Activated B cell treated with CpG ODN at 0.5 μM for 24 hours (primary cell): Measurements from ENCODE around the gene HSP90AB1. TPM values are rescaled to one million over a fixed set of nuclear protein-coding genes. Genes with fewer than 3 reads are reported as not detected.

ENCODE experiments used
- ATAC-seq: fragments of 200-7000 bp; cut with Tn5 transposase; one replicate; pipeline ENCODE4 v1.10.0; 2021; ENCODE audit warnings: low read depth, mild to moderate bottlenecking, moderate library complexity
- CTCF ChIA-PET: fragments of 350-600 bp; sonication (Branson Sonifier 250); formaldehyde crosslinking; loops from one replicate; lab custom pipeline; 2021; ENCODE audit warnings: antibody characterized with exemption; lab: Charles Lee
- POLR2A ChIA-PET: fragments of 350-600 bp; sonication (Branson Sonifier 250); formaldehyde crosslinking; loops from one replicate; lab custom pipeline; 2021; ENCODE audit warnings: antibody characterized with exemption; lab: Charles Lee
- DNase-seq: peaks from one replicate; pipeline ENCODE4 v3.0.0; 2022
- H3K27ac Mint-ChIP-seq: one replicate; pipeline ENCODE4 v1.8.0; 2020; ENCODE audit warnings: mixed read lengths
- H3K27me3 Mint-ChIP-seq: one replicate; pipeline ENCODE4 v1.8.0; 2021; ENCODE audit warnings: mixed read lengths
- H3K36me3 Mint-ChIP-seq: one replicate; pipeline ENCODE4 v1.8.0; 2021; ENCODE audit warnings: low read depth, mixed read lengths
- H3K4me1 Mint-ChIP-seq: one replicate; pipeline ENCODE4 v1.8.0; 2021; ENCODE audit warnings: mixed read lengths
- H3K4me3 Mint-ChIP-seq: one replicate; pipeline ENCODE4 v1.8.0; 2020; ENCODE audit warnings: mild to moderate bottlenecking, mixed read lengths
- H3K9me3 Mint-ChIP-seq: one replicate; pipeline ENCODE4 v1.8.0; 2020; ENCODE audit warnings: mixed read lengths
- intact Hi-C: fragments of 100-400 bp; cut with micrococcal nuclease; formaldehyde crosslinking; loops from one replicate; pipeline ENCODE4 v1.15.1; 2024
- total RNA-seq: library from RNA; stranded (reverse); gene quantifications from 2 replicates; pipeline ENCODE4 v1.2.3, GENCODE V29; 2022
- TF ChIP-seq, protein P1 (sequence below): fragments of 200-600 bp; IDR thresholded peaks from one replicate; pipeline ENCODE4 v1.8.0; 2022; ENCODE audit warnings: antibody characterized with exemption, mild to moderate bottlenecking

Gene HSP90AB1
- total RNA-seq, 1 donor from 2014 or later = 1,222 TPM

DNA sequence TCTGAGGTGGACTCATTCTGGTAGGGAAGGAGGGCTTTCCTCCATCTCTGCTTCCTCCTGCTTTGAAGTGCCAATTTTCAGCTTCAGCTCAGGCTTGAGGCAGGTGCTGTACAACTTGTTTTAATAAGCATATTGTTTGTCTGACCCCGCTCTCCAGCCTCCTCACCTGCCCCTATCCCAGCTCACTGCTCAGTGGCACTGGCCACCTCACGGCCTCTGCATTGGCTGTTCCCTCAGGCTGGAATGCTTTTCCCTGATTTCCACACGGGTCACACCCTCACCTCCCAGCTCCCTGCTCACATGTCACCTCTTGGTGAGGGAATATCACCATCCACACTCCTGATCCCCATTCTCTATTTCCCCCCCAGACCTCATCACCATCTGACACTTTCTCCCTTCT lies 52.0 kb downstream of the HSP90AB1 start:
- DNase-seq (no peak), ATAC-seq (no peak)
- Mint-ChIP-seq H3K36me3 (peaks cover 41% of the 10 kb centered on the region), H3K4me3 (no peak overlapping the region), H3K27ac (no peak overlapping the region), H3K4me1 (peaks cover 13% of the 10 kb centered on the region), H3K9me3 (no peaks in the 10 kb centered on the region), H3K27me3 (peaks cover 24% of the 10 kb centered on the region)
- intact Hi-C loops = no loop called here
- TF ChIP-seq, protein P1, sequence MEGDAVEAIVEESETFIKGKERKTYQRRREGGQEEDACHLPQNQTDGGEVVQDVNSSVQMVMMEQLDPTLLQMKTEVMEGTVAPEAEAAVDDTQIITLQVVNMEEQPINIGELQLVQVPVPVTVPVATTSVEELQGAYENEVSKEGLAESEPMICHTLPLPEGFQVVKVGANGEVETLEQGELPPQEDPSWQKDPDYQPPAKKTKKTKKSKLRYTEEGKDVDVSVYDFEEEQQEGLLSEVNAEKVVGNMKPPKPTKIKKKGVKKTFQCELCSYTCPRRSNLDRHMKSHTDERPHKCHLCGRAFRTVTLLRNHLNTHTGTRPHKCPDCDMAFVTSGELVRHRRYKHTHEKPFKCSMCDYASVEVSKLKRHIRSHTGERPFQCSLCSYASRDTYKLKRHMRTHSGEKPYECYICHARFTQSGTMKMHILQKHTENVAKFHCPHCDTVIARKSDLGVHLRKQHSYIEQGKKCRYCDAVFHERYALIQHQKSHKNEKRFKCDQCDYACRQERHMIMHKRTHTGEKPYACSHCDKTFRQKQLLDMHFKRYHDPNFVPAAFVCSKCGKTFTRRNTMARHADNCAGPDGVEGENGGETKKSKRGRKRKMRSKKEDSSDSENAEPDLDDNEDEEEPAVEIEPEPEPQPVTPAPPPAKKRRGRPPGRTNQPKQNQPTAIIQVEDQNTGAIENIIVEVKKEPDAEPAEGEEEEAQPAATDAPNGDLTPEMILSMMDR = no peak
- POLR2A ChIA-PET = interaction anchor here (0.6 to 2.3 kb wide), 2 partner anchors 14 to 35 kb away, joined by 3 to 6 read pairs; partner anchors contain the start of gene AARS2
- CTCF ChIA-PET = interaction anchor here (0.7 to 1.7 kb wide), 3 partner anchors 14 to 32 kb away, joined by 5 to 6 read pairs (median 5); partner anchors contain the start of gene AARS2

DNA sequence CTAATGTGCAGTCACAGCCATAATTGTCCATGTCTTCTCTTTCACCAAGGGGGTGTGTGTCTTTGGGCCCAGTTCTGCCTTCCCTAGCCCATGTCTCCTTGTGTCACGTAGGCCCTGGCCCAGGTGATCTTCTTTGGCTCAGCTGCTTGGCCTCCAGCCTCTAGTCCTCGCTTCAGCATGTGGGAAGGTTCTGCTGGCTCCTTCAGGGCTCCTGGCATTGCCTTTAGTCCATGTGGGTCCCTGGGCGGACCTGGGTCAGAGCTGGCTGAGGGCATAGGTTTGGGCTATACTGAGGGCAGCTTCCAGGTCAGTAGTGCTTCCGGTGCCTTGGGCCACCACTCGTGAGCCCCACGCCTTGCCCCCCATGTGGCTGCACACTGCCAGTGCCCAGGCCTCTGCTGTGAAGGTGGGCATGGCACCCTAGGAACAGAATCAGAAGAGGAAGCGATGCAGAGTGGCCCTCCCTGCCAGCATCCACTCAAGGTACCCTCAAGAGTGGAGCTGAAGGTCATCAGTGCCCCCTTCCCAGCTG lies 53.5 kb downstream of the HSP90AB1 start:
- Mint-ChIP-seq H3K27ac (no peak overlapping the region), H3K27me3 (peaks cover 14% of the 10 kb centered on the region), H3K4me3 (no peak overlapping the region), H3K9me3 (no peaks in the 10 kb centered on the region), H3K4me1 (peaks cover 13% of the 10 kb centered on the region), H3K36me3 (peaks cover 52% of the 10 kb centered on the region)
- CTCF ChIA-PET = interaction anchor here (0.7 to 1.7 kb wide), 2 partner anchors 32 kb away, joined by 4 to 6 read pairs; no protein-coding TSS in a partner anchor
- ATAC-seq = no peak
- intact Hi-C loops = no loop called here
- TF ChIP-seq, protein P1 = no peak
- DNase-seq = no peak
- POLR2A ChIA-PET = no interaction called here

DNA sequence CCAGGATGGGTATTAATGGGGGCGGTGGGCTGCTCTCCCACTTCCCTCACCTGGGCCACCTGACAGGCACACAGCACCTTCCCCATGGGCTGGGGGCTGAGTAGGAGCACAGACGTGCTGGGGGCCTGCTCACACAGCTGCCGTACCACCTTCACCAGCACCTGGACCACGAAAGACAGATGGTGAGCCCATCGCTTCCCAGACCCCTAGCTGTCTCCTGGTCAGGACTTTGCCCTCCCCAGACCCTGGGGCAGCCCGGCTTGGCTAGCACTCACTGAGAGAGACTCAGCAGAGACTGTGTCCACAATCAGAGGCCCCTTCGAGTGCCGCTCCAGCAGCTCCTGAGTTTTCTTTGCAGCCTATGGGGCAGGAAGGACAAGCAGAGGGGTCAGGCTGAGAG lies 54.2 kb downstream of the HSP90AB1 start:
- Mint-ChIP-seq H3K4me1 (peaks cover 12% of the 10 kb centered on the region), H3K9me3 (no peaks in the 10 kb centered on the region), H3K36me3 (peaks cover 60% of the 10 kb centered on the region), H3K27me3 (peaks cover 9% of the 10 kb centered on the region), H3K27ac (no peak overlapping the region), H3K4me3 (no peak overlapping the region)
- ChIA-PET POLR2A (no interaction called here), CTCF (interaction anchor here (0.7 to 1.1 kb wide), 2 partner anchors 33 to 34 kb away, joined by 3 to 4 read pairs; no protein-coding TSS in a partner anchor)
- TF ChIP-seq, protein P1 = no peak
- DNase-seq (no peak), ATAC-seq (no peak)
- intact Hi-C loops = no loop called here

GRCh38 chr6:44301782-44302564 lies 55.1 kb downstream of the HSP90AB1 start:
- TF ChIP-seq, protein P1 = no peak
- H3K9me3 Mint-ChIP-seq = no peaks in the 10 kb centered on the region
- no peak overlapping the region for H3K4me3 Mint-ChIP-seq
- peaks cover under 1% of the 10 kb centered on the region for H3K27me3 Mint-ChIP-seq
- H3K36me3 Mint-ChIP-seq = peaks cover 66% of the 10 kb centered on the region
- DNase-seq (no peak), ATAC-seq (no peak)
- H3K4me1 Mint-ChIP-seq = peaks cover 6% of the 10 kb centered on the region
- CTCF ChIA-PET = interaction anchor here (1.1 to 5.7 kb wide), 3 partner anchors 33 to 42 kb away, joined by 3 to 81 read pairs (median 4); partner anchors contain the start of gene TMEM151B
- POLR2A ChIA-PET = interaction anchor here (0.6 to 0.7 kb wide), 2 partner anchors 51 to 125 kb away, joined by 3 to 4 read pairs; no protein-coding TSS in a partner anchor
- no peak overlapping the region for H3K27ac Mint-ChIP-seq
- intact Hi-C loops = no loop called here

DNA sequence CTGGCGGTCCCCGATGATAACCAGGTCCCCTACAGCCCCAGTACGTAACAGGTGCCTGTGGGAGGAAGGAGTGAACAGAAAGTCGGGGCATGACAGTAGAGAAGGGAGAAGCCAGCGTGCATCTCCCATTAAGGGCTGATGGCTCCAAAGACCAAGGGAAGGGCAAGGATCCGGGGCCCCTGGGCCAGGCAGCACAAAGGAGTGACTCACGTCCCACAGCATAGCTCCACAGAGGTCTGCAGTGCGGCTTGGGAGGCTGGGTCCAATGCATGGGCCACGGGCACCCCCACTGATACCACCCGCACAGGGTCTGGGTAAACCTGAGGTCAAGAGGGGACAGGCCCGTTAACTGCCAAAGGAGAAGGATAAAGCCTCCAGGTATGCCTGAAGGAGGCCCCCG lies 56.0 kb downstream of the HSP90AB1 start:
- no peak overlapping the region for H3K27ac Mint-ChIP-seq
- no peak overlapping the region for H3K4me3 Mint-ChIP-seq
- TF ChIP-seq, protein P1 = no peak
- H3K36me3 Mint-ChIP-seq = peaks cover 75% of the 10 kb centered on the region
- H3K4me1 Mint-ChIP-seq = peaks cover under 1% of the 10 kb centered on the region
- H3K9me3 Mint-ChIP-seq = no peaks in the 10 kb centered on the region
- intact Hi-C loops = no loop called here
- H3K27me3 Mint-ChIP-seq = no peaks in the 10 kb centered on the region
- ChIA-PET POLR2A (no interaction called here), CTCF (interaction anchor here (1.1 to 5.7 kb wide), 3 partner anchors 34 to 131 kb away, joined by 3 to 81 read pairs (median 4); partner anchors contain the start of gene TMEM151B)
- DNase-seq (no peak), ATAC-seq (no peak)
